Measurements from ENCODE around the gene GAL3ST2. TPM values are rescaled to one million over a fixed set of nuclear protein-coding genes. Genes with fewer than 3 reads are reported as not detected.
"Not testable (repeated sequence)": the region's sequence is repeated elsewhere in the genome, so short reads cannot be mapped to it uniquely, and the experiment has no call there.

The GAL3ST2 gene
- polyA plus RNA-seq, 1 of the 3 experiments (the other 2 are of a cell fraction), result 0.15 TPM

DNA sequence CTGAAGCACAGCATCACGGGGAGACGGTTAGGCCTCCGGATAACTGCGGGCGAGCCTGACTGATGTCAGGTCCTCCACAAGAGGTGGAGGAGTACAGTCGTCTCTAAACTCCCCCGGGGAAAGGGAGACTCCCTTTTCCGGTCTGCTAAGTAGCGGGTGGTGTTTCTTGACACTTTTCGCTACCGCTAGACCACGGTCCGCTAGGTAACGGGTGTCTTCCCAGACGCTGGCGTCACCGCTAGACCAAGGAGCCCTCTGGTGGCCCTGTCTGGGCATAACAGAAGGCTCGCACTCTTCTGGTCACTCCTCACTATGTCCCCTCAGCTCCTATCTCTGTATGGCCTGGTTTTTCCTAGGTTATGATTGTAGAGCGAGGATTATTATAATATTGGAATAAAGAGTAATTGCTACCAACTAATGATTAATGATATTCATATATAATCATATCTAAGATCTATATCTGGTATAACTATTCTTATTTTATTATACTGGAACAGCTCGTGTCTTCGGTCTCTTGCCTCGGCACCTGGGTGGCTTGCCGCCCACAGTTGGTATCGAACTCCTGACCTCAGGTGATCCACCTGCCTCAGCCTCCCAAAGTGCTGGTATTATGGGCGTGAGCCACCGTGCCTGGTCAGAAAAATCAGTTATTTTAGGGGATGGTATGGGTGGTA, 44.0 kb upstream of the GAL3ST2 start:
- H3K27me3 ChIP-seq (ENCODE audit: insufficient read depth); POLR2A ChIA-PET: not testable (repeated sequence)

DNA sequence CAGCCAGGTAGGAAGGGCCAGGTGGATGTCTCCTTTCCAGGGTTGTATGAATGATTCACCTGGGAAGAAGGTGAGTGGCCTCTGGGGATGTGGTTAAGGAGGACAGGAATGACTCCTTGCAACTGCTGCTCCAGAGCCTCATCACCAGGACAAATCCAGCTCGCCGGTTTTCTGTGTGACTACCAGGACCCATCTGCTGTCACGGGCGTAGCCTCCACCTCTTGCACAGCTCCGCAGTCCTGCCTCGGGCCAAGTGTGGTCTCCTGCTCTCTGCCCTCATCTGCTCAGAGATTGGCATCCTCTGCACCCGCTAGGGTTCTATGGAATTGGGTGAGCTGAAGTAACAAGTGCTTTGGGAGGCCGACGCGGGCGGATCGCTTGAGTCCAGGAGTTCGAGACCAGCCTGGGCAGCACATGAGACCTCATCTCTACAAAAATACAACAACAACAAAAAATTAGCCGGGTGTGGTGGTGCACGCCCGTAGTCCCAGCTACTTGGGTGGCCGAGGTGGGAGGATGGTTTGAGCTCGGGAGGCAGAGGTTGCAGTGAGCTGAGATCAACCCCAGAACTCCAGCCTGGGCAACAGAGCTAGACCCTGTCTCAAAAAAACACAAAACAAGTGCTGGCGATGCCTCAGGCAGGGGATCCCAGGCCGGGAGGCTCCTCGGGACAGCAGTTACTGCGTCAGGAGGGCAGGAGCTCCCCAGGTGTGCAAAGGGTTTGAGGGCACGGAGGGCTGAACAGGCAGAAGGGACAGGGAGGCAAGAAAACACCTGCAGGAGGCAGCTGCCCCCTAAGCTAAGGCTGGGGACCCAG, 43.0 kb upstream of the GAL3ST2 start:
- Histone ChIP-seq H3K36me3 (replicated peaks in 1 of 2; ENCODE audit: control insufficient read depth in 1 of 2, insufficient read depth in 2 of 2, low read length in 1 of 2) (peaks cover 4% of the 10 kb centered on the region in 2 experiments), H3K9ac (peak overlapping the region; percentile 53; the same call in 1 of the 2 replicates), H3K4me1 (ENCODE audit: control insufficient read depth in 1 of 2, insufficient read depth in 2 of 2, low read depth in 1 of 2, low read length in 1 of 2) (peaks cover 0 to under 1% of the 10 kb centered on the region in 2 experiments; a peak in 1 of 4 replicates), H3K4me3 (ENCODE audit: low read depth in 2 of 2, low read length in 1 of 2) (peak overlapping the region; percentile 47 to 56), H3K9me2 (no peaks in the 10 kb centered on the region), H3K27ac (ENCODE audit: low read depth in 2 of 2, low read length in 1 of 2) (no peak overlapping the region; a peak in 1 of 4 replicates), H4K20me1 (ENCODE audit: insufficient read depth) (no peaks in the 10 kb centered on the region; the same call in 1 of the 2 replicates), H3K79me2 (ENCODE audit: insufficient read depth) (peaks cover 22% of the 10 kb centered on the region; the same call in 1 of the 2 replicates), H3K4me2 (peak overlapping the region; percentile 84), H2AFZ (ENCODE audit: low read depth) (peak overlapping the region; percentile 81; the same call in 1 of the 2 replicates), H3K9me3 (no peaks in the 10 kb centered on the region), H3F3A (replicated peaks; ENCODE audit: insufficient read depth) (no peaks in the 10 kb centered on the region), H3K27me3 (ENCODE audit: insufficient read depth) (no peaks in the 10 kb centered on the region)
- no peak for DNase-seq
- 92% methylated on average over 15 of the region's 23 CpGs for WGBS (ENCODE audit: low lambda C conversion rate)
- POLR2A ChIA-PET, result interaction anchor here (0.6 to 2.3 kb wide), 6 partner anchors 32 to 145 kb away, joined by 3 to 14 read pairs (median 4); partner anchors contain the start of genes ING5 and RTP5
- CTCF ChIA-PET, result interaction anchor here (0.8 to 4.7 kb wide), 15 partner anchors 9 to 145 kb away, joined by 3 to 37 read pairs (median 4); partner anchors contain the start of gene ING5
- TF ChIP-seq YY1 (IDR thresholded peaks at IDR 0.05; ENCODE audit: low read depth), result no peak
- TF ChIP-seq, protein P1, sequence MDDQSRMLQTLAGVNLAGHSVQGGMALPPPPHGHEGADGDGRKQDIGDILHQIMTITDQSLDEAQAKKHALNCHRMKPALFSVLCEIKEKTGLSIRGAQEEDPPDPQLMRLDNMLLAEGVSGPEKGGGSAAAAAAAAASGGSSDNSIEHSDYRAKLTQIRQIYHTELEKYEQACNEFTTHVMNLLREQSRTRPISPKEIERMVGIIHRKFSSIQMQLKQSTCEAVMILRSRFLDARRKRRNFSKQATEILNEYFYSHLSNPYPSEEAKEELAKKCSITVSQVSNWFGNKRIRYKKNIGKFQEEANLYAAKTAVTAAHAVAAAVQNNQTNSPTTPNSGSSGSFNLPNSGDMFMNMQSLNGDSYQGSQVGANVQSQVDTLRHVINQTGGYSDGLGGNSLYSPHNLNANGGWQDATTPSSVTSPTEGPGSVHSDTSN (IDR thresholded peaks at IDR 0.05), result no peak

More for the DNA sequence above, 44.0 kb upstream of the GAL3ST2 start:
- H3K36me3 ChIP-seq (replicated peaks in 1 of 2; ENCODE audit: control insufficient read depth in 1 of 2, insufficient read depth in 2 of 2, low read length in 1 of 2); H4K20me1 ChIP-seq (ENCODE audit: insufficient read depth); H3K4me3 ChIP-seq (ENCODE audit: low read depth in 2 of 2, low read length in 1 of 2); H3F3A ChIP-seq (replicated peaks; ENCODE audit: insufficient read depth); H3K4me2 ChIP-seq; H3K9me2 ChIP-seq; H3K9me3 ChIP-seq; H3K9ac ChIP-seq; H3K27ac ChIP-seq (ENCODE audit: low read depth in 2 of 2, low read length in 1 of 2); H3K4me1 ChIP-seq (ENCODE audit: control insufficient read depth in 1 of 2, insufficient read depth in 2 of 2, low read depth in 1 of 2, low read length in 1 of 2): not testable (repeated sequence)
- WGBS (ENCODE audit: low lambda C conversion rate), result 77% methylated on average over 16 of the region's 26 CpGs
- Histone ChIP-seq H3K79me2 (ENCODE audit: insufficient read depth) (peaks cover 17% of the 10 kb centered on the region; the same call in 1 of the 2 replicates), H2AFZ (ENCODE audit: low read depth) (peak overlapping the region; percentile 65; the same call in 1 of the 2 replicates)
- CTCF ChIA-PET, result interaction anchor here (1.0 to 5.4 kb wide), 6 partner anchors 8 to 145 kb away, joined by 3 to 37 read pairs (median 7); partner anchors contain the start of gene ING5
- peak; percentile 32 for DNase-seq
- TF ChIP-seq, protein P2, sequence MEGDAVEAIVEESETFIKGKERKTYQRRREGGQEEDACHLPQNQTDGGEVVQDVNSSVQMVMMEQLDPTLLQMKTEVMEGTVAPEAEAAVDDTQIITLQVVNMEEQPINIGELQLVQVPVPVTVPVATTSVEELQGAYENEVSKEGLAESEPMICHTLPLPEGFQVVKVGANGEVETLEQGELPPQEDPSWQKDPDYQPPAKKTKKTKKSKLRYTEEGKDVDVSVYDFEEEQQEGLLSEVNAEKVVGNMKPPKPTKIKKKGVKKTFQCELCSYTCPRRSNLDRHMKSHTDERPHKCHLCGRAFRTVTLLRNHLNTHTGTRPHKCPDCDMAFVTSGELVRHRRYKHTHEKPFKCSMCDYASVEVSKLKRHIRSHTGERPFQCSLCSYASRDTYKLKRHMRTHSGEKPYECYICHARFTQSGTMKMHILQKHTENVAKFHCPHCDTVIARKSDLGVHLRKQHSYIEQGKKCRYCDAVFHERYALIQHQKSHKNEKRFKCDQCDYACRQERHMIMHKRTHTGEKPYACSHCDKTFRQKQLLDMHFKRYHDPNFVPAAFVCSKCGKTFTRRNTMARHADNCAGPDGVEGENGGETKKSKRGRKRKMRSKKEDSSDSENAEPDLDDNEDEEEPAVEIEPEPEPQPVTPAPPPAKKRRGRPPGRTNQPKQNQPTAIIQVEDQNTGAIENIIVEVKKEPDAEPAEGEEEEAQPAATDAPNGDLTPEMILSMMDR (IDR thresholded peaks at IDR 0.05), result peak; percentile 63
- TF ChIP-seq SMC3 (IDR thresholded peaks at IDR 0.05; ENCODE audit: low read depth, low read length), result peak; percentile 27; the same call in 1 of the 2 replicates
- TF ChIP-seq RAD21 (IDR thresholded peaks at IDR 0.05; ENCODE audit: low read length), result peak; percentile 41; the same call in 1 of the 2 replicates
